ENCODE data around the gene FGD4.

The FGD4 gene

DNA sequence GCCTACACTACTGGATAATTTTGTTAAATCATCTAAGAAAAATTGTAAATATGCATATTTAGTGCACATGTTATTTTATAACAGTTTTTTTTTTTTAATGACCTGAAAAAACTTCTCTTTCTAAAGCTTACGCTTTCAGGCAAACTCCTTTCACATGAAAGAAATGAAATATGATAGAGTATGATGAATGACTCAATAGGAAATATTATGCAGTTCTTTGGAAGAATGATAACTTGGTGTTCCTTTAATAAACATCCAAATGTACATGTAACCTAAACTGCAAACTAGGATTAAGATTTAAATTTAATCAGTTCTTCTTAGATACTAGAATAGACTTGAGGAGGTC, 136.6 kb downstream of the FGD4 start:
- Histone ChIP-seq H3K4me3 (replicated peaks; ENCODE audit: low read depth, low read length) (no peak overlapping the region), H3K27me3 (replicated peaks; ENCODE audit: control insufficient read depth, insufficient read depth, low read length) (no peaks in the 10 kb centered on the region), H3K36me3 (ENCODE audit: control insufficient read depth, insufficient read depth, low read length) (no peaks in the 10 kb centered on the region)
- TF ChIP-seq, protein P1, sequence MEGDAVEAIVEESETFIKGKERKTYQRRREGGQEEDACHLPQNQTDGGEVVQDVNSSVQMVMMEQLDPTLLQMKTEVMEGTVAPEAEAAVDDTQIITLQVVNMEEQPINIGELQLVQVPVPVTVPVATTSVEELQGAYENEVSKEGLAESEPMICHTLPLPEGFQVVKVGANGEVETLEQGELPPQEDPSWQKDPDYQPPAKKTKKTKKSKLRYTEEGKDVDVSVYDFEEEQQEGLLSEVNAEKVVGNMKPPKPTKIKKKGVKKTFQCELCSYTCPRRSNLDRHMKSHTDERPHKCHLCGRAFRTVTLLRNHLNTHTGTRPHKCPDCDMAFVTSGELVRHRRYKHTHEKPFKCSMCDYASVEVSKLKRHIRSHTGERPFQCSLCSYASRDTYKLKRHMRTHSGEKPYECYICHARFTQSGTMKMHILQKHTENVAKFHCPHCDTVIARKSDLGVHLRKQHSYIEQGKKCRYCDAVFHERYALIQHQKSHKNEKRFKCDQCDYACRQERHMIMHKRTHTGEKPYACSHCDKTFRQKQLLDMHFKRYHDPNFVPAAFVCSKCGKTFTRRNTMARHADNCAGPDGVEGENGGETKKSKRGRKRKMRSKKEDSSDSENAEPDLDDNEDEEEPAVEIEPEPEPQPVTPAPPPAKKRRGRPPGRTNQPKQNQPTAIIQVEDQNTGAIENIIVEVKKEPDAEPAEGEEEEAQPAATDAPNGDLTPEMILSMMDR (IDR thresholded peaks at IDR 0.05; ENCODE audit: insufficient read depth, low read length, poor library complexity, severe bottlenecking), result no peak
- DNase-seq (ENCODE audit: extremely low read depth, insufficient read length), result no peak

GRCh38 chr12:32541754-32542374, 142.5 kb downstream of the FGD4 start:
- Histone ChIP-seq H3K27me3 (replicated peaks; ENCODE audit: control insufficient read depth, insufficient read depth, low read length) (no peaks in the 10 kb centered on the region), H3K4me3 (replicated peaks; ENCODE audit: low read depth, low read length) (no peak overlapping the region), H3K36me3 (ENCODE audit: control insufficient read depth, insufficient read depth, low read length) (no peaks in the 10 kb centered on the region)
- TF ChIP-seq, protein P1 (IDR thresholded peaks at IDR 0.05; ENCODE audit: insufficient read depth, low read length, poor library complexity, severe bottlenecking), result no peak
- no peak for DNase-seq (ENCODE audit: extremely low read depth, insufficient read length)

DNA sequence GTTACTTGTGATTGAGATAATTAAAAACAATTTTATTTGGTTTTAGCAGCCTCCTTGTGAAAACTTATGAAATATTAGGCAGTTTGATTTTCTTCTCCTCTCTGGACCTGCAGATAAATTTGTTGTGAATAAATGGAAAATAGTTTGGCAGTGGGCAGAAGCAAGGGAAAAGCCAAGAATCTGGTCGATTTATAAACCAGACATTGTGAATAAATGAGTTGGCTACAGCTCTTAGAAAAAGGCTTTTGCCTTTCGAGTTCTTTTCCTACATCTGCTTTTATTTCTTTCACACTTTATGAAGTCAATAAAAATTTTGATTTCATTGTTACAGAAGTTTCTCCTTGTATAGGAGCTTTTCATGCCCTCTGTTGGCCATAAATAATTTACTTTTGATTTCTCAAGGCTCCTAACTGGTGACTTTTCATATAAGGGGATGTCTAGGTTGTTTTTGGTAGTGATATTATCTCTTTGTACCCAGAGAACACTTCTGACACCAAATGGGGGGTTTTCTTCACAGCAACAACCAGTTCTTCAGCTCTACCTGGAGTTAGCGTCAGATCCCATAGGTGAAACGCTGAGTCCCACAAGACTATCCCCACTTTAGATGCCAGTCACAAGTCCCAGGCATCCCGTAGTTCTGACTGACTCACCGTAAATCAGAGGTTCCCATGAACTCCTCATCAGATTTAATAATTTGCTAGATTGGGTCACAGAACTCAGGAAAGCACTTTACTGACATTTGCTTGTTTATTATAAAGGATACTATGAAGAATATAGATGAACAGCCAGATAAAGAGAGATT, 143.3 kb downstream of the FGD4 start:
- no peaks in the 10 kb centered on the region for H3K27me3 ChIP-seq (replicated peaks; ENCODE audit: control insufficient read depth, insufficient read depth, low read length)
- no peak for DNase-seq (ENCODE audit: extremely low read depth, insufficient read length)
- H3K36me3 ChIP-seq (ENCODE audit: control insufficient read depth, insufficient read depth, low read length), result no peaks in the 10 kb centered on the region
- no peak overlapping the region for H3K4me3 ChIP-seq (replicated peaks; ENCODE audit: low read depth, low read length)
- TF ChIP-seq, protein P1 (IDR thresholded peaks at IDR 0.05; ENCODE audit: insufficient read depth, low read length, poor library complexity, severe bottlenecking), result no peak

DNA sequence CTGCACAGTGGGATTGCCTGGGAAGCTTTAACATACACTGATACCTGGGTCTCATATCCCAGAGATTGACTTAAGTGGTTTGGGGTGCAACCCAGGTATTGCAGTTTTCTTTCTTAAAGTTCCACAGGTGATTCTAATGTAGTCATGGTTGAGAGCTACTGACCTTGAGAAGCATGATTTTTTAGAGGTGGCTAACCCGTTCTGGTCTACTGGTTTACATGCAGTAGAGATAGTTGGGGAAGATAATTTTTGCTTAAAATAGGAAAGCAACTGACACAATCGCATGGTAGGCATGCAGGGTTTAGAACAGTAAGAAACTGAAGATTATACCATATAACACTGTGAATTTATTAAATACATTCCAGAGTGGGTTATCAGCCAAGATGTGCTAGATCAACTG, 145.5 kb downstream of the FGD4 start:
- H3K4me3 ChIP-seq (replicated peaks; ENCODE audit: low read depth, low read length), result no peak overlapping the region
- TF ChIP-seq, protein P1 (IDR thresholded peaks at IDR 0.05; ENCODE audit: insufficient read depth, low read length, poor library complexity, severe bottlenecking), result no peak
- H3K27me3 ChIP-seq (replicated peaks; ENCODE audit: control insufficient read depth, insufficient read depth, low read length), result no peaks in the 10 kb centered on the region; the same call in 1 of the 2 replicates
- no peaks in the 10 kb centered on the region for H3K36me3 ChIP-seq (ENCODE audit: control insufficient read depth, insufficient read depth, low read length)
- DNase-seq (ENCODE audit: extremely low read depth, insufficient read length), result no peak

DNA sequence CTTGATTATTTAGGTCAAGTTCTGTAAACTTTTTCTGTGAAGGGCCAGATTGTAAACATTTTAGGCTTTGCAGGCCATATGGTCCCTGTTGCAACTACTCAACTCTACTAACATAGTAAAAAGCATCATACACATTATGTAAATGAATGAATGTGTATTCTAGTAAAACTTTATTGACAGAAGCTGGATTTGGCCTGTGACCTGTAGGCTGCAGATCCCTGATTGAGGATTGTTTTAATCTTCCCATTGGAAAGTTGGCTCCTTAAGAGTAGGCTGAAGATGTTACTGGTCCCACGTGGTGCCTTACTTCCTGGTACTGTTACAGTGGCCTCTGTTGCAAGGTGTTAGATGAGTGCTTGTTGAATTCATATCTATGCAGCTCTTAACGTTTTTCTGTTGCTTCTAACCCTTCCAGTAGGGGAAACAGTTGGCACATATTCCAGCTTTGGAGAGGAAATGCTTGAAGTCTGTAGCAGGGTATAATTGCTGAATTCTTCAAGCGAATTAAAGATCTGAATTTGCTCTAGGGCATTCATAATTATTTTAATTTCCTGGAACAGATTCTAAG, 146.1 kb downstream of the FGD4 start:
- Histone ChIP-seq H3K4me3 (replicated peaks; ENCODE audit: low read depth, low read length) (no peak overlapping the region), H3K36me3 (ENCODE audit: control insufficient read depth, insufficient read depth, low read length) (no peaks in the 10 kb centered on the region), H3K27me3 (replicated peaks; ENCODE audit: control insufficient read depth, insufficient read depth, low read length) (no peaks in the 10 kb centered on the region; the same call in 1 of the 2 replicates)
- no peak for DNase-seq (ENCODE audit: extremely low read depth, insufficient read length)
- TF ChIP-seq, protein P1 (IDR thresholded peaks at IDR 0.05; ENCODE audit: insufficient read depth, low read length, poor library complexity, severe bottlenecking), result no peak
